ENCODE data around the gene VSIG2.
A peak's percentile ranks its signal among the peaks of the same experiment; 100 is the strongest.

VSIG2 gene

GRCh38 chr11:124761301-124762104 lies 9.4 kb upstream of the VSIG2 start:
- peak; percentile 16; the same call in 1 of the 2 replicates for TF ChIP-seq CTCF (IDR thresholded peaks at IDR 0.05; ENCODE audit: low read depth, low read length)
- no peaks in the 10 kb centered on the region for H3K27me3 ChIP-seq (ENCODE audit: insufficient read depth, low read depth, severe bottlenecking)
- peak overlapping the region; percentile 33; the same call in 1 of the 2 replicates for H3K27ac ChIP-seq
- no peaks in the 10 kb centered on the region for H3K9me3 ChIP-seq (ENCODE audit: severe bottlenecking)
- no peaks in the 10 kb centered on the region for H3K36me3 ChIP-seq
- H3K4me3 ChIP-seq (ENCODE audit: low read depth, low read length): peak overlapping the region; percentile 58
- DNase-seq: peak; percentile 68

GRCh38 chr11:124760806-124761205 lies 8.8 kb upstream of the VSIG2 start:
- H3K27me3 ChIP-seq (ENCODE audit: insufficient read depth, low read depth, severe bottlenecking): no peaks in the 10 kb centered on the region

GRCh38 chr11:124760205-124760652 lies 8.2 kb upstream of the VSIG2 start:
- no peak for DNase-seq

More at GRCh38 chr11:124760806-124761205, 8.8 kb upstream of the VSIG2 start:
- Histone ChIP-seq H3K4me3 (ENCODE audit: low read depth, low read length) (no peak overlapping the region), H3K9me3 (ENCODE audit: severe bottlenecking) (no peaks in the 10 kb centered on the region), H3K27ac (no peak overlapping the region), H3K36me3 (no peaks in the 10 kb centered on the region)
- no peak for TF ChIP-seq CTCF (IDR thresholded peaks at IDR 0.05; ENCODE audit: low read depth, low read length)
- no peak for DNase-seq

GRCh38 chr11:124759266-124760204 lies 7.5 kb upstream of the VSIG2 start:
- Histone ChIP-seq H3K4me3 (ENCODE audit: low read depth, low read length) (no peak overlapping the region), H3K9me3 (ENCODE audit: severe bottlenecking) (no peaks in the 10 kb centered on the region), H3K27ac (no peak overlapping the region), H3K36me3 (no peaks in the 10 kb centered on the region), H3K27me3 (ENCODE audit: insufficient read depth, low read depth, severe bottlenecking) (no peaks in the 10 kb centered on the region)
- TF ChIP-seq CTCF (IDR thresholded peaks at IDR 0.05; ENCODE audit: low read depth, low read length): no peak
- no peak for DNase-seq

More at GRCh38 chr11:124760205-124760652, 8.2 kb upstream of the VSIG2 start:
- H3K27me3 ChIP-seq (ENCODE audit: insufficient read depth, low read depth, severe bottlenecking): no peaks in the 10 kb centered on the region
- no peaks in the 10 kb centered on the region for H3K9me3 ChIP-seq (ENCODE audit: severe bottlenecking)
- H3K27ac ChIP-seq: no peak overlapping the region
- H3K4me3 ChIP-seq (ENCODE audit: low read depth, low read length): no peak overlapping the region
- TF ChIP-seq CTCF (IDR thresholded peaks at IDR 0.05; ENCODE audit: low read depth, low read length): no peak
- H3K36me3 ChIP-seq: no peaks in the 10 kb centered on the region

GRCh38 chr11:124758355-124759265 lies 6.6 kb upstream of the VSIG2 start:
- TF ChIP-seq CTCF (IDR thresholded peaks at IDR 0.05; ENCODE audit: low read depth, low read length): 0 out of 2 replicates have a peak, but pooled peaks have one; percentile 16
- Histone ChIP-seq H3K36me3 (no peaks in the 10 kb centered on the region), H3K4me3 (ENCODE audit: low read depth, low read length) (no peak overlapping the region), H3K27ac (no peak overlapping the region), H3K9me3 (ENCODE audit: severe bottlenecking) (no peaks in the 10 kb centered on the region), H3K27me3 (ENCODE audit: insufficient read depth, low read depth, severe bottlenecking) (no peaks in the 10 kb centered on the region)
- no peak for DNase-seq
